H1 (cell line): Measurements from ENCODE around the gene IL36B.

ENCODE experiments used
- CHD2 ChIP-seq: IDR thresholded peaks from 2 replicates; pipeline ENCODE4 v1.6.1; 2012; ENCODE audit warnings: low read length, improper control_type of control experiment
- CTBP2 ChIP-seq: IDR thresholded peaks from 2 replicates; pipeline ENCODE4 v1.7.0; 2011; ENCODE audit warnings: borderline replicate concordance, mild to moderate bottlenecking, moderate library complexity, mixed read lengths, low read length; ENCODE audit not compliant: insufficient read depth, insufficient read length
- EZH2 ChIP-seq: fragments of 200-600 bp; sonication (generic); IDR thresholded peaks from 2 replicates; pipeline ENCODE4 v1.7.1; 2012; ENCODE audit warnings: low read depth, mild to moderate bottlenecking, moderate library complexity, low read length, inconsistent platforms; ENCODE audit not compliant: severe bottlenecking
- KDM5A ChIP-seq: fragments of 200-600 bp; IDR thresholded peaks from 2 replicates; pipeline ENCODE4 v1.7.1; 2012; ENCODE audit warnings: mild to moderate bottlenecking, low read length, inconsistent platforms, mixed read lengths
- POLR2A ChIP-seq, 2 experiments: IDR thresholded peaks; 1 replicate in 1 of 2; 2 replicates in 1 of 2; pipeline ENCODE4 v1.6.1; 2011; ENCODE audit warnings: low read depth in 2 of 2, low read length in 2 of 2, mild to moderate bottlenecking in 2 of 2; ENCODE audit errors: control extremely low read depth in 1 of 2
- RAD21 ChIP-seq, 2 experiments: IDR thresholded peaks in 1 of 2; conservative IDR thresholded peaks in 1 of 2; 2 replicates each; pipeline ENCODE4 v1.6.1; 2011; ENCODE audit warnings: low read depth in 2 of 2, low read length in 2 of 2, improper control_type of control experiment in 1 of 2, inconsistent platforms in 1 of 2, mild to moderate bottlenecking in 1 of 2, moderate library complexity in 1 of 2
- RFX5 ChIP-seq: IDR thresholded peaks from 2 replicates; pipeline ENCODE4 v1.6.1; 2011; ENCODE audit warnings: low read depth, low read length, improper control_type of control experiment, borderline replicate concordance
- RNF2 ChIP-seq: fragments of 200-900, 300-1000 bp; sonication (generic); IDR thresholded peaks from 2 replicates; pipeline ENCODE4 v1.7.1; 2016; ENCODE audit warnings: borderline replicate concordance, low read depth, mild to moderate bottlenecking, antibody characterized with exemption, low read length; ENCODE audit not compliant: poor library complexity, severe bottlenecking; ENCODE audit errors: missing control alignments
- SIN3A ChIP-seq, 2 experiments: IDR thresholded peaks in 1 of 2; conservative IDR thresholded peaks in 1 of 2; 2 replicates each; pipeline ENCODE4 v1.6.1; 2011 to 2012; ENCODE audit warnings: low read length in 2 of 2, improper control_type of control experiment in 1 of 2, low read depth in 1 of 2, mild to moderate bottlenecking in 1 of 2
- TAF1 ChIP-seq: IDR thresholded peaks from 2 replicates; pipeline ENCODE4 v1.6.1; 2011; ENCODE audit warnings: mild to moderate bottlenecking, low read depth, low read length
- TF ChIP-seq, protein P1 (sequence below): IDR thresholded peaks from 2 replicates; pipeline ENCODE4 v1.6.1; 2011; ENCODE audit warnings: low read depth, mild to moderate bottlenecking, low read length; ENCODE audit not compliant: insufficient read depth
- TF ChIP-seq, protein P2 (sequence below), 3 experiments: IDR thresholded peaks; 1 replicate in 2 of 3; 2 replicates in 1 of 3; pipeline versions ENCODE4 v1.5.1 to v1.6.1; 2011; ENCODE audit warnings: low read length in 3 of 3, mild to moderate bottlenecking in 3 of 3, inconsistent platforms in 2 of 3, low read depth in 1 of 3, moderate library complexity in 1 of 3; ENCODE audit not compliant: insufficient read depth in 1 of 3; ENCODE audit errors: control extremely low read depth in 1 of 3
- TF ChIP-seq, protein P3 (sequence below): IDR thresholded peaks from 2 replicates; pipeline ENCODE4 v1.6.1; 2011; ENCODE audit warnings: low read length, improper control_type of control experiment

DNA sequence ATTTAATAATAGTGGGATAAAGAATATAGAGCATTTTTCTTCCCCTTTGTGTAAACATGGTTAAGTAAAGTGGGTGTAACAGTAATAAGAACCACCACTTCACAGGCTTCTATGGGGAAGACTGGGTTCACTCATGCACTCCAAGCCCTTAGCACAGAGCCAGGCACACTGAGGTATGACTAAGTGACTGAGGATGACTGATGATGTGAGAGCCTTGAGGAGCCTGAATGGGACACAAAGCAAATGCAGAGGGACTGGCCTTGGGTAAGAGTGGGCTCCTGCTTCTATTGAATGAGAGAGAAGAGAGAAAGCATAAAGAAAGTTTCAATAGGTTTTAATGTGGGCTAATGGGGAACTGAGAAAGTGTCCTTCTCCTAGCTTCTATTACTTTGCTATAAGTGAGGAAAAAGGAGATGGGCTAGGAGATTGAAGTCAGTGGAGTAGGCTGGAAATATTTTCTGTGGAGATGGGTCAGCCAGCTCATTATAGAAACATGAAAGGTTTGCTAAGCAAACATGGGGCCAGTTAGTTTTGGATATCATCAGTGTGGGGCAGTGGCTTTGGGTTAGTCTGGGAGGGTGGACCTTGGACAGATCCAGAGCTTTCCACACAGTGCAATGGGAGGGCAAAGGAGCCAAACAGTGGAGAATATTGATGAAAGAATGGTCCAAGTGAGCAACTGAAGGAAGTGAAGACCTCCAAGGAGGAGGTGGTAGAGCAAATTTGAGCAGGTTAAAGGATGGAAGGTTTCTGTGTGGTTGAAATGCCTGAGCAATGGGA, 35.7 kb upstream of the IL36B start:
- TF ChIP-seq SIN3A (conservative IDR thresholded peaks at IDR 0.05 in 1 of 2, IDR thresholded peaks at IDR 0.05 in 1 of 2; ENCODE audit: low read depth in 1 of 2, low read length in 2 of 2) (no peak), TAF1 (no peak), KDM5A (no peak), RAD21 (IDR thresholded peaks at IDR 0.05 in 1 of 2, conservative IDR thresholded peaks at IDR 0.05 in 1 of 2; ENCODE audit: low read depth in 2 of 2, low read length in 2 of 2) (no peak), EZH2 (no peak), CTBP2 (no peak), RNF2 (no peak), POLR2A (IDR thresholded peaks at IDR 0.05; ENCODE audit: control extremely low read depth in 1 of 2, low read depth in 2 of 2, low read length in 2 of 2) (no peak), CHD2 (no peak), RFX5 (no peak)
- TF ChIP-seq, protein P1, sequence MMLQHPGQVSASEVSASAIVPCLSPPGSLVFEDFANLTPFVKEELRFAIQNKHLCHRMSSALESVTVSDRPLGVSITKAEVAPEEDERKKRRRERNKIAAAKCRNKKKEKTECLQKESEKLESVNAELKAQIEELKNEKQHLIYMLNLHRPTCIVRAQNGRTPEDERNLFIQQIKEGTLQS: no peak
- TF ChIP-seq, protein P2, sequence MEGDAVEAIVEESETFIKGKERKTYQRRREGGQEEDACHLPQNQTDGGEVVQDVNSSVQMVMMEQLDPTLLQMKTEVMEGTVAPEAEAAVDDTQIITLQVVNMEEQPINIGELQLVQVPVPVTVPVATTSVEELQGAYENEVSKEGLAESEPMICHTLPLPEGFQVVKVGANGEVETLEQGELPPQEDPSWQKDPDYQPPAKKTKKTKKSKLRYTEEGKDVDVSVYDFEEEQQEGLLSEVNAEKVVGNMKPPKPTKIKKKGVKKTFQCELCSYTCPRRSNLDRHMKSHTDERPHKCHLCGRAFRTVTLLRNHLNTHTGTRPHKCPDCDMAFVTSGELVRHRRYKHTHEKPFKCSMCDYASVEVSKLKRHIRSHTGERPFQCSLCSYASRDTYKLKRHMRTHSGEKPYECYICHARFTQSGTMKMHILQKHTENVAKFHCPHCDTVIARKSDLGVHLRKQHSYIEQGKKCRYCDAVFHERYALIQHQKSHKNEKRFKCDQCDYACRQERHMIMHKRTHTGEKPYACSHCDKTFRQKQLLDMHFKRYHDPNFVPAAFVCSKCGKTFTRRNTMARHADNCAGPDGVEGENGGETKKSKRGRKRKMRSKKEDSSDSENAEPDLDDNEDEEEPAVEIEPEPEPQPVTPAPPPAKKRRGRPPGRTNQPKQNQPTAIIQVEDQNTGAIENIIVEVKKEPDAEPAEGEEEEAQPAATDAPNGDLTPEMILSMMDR (IDR thresholded peaks at IDR 0.05; ENCODE audit: control extremely low read depth in 1 of 3, insufficient read depth in 1 of 3, low read depth in 1 of 3, low read length in 3 of 3): no peak
- TF ChIP-seq, protein P3, sequence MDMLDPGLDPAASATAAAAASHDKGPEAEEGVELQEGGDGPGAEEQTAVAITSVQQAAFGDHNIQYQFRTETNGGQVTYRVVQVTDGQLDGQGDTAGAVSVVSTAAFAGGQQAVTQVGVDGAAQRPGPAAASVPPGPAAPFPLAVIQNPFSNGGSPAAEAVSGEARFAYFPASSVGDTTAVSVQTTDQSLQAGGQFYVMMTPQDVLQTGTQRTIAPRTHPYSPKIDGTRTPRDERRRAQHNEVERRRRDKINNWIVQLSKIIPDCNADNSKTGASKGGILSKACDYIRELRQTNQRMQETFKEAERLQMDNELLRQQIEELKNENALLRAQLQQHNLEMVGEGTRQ: no peak
